Measurements from ENCODE around the gene AMDHD1. TPM values are rescaled to one million over a fixed set of nuclear protein-coding genes. Genes with fewer than 3 reads are reported as not detected.
"Not testable (repeated sequence)": the region's sequence is repeated elsewhere in the genome, so short reads cannot be mapped to it uniquely, and the experiment has no call there.

AMDHD1 gene
- total RNA-seq, 2 donors from 2014 or later = 0.34 to 0.82 TPM

DNA sequence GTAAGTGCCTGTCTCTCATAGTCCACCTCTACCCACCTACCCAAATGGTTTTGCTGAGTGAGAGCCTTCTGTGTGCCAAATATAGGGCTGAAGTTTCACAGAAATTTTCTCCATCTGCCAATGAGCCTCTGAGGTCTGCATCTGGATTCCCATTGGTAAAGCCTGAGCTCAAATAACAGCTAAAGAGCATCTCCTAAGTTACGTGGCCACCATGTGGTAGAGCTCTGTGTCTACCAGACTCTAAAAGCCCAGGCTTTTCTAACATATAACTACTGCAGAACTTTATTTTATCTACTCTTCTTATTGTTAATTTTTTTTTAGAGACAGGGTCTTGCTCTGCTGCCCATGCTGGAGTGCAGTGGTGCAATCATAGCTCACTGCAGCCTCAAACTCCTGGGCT lies 16.0 kb downstream of the AMDHD1 start:
- DNase-seq (no peak), ATAC-seq (no peak)
- intact Hi-C loops (cut with DNase I) = no loop called here

DNA sequence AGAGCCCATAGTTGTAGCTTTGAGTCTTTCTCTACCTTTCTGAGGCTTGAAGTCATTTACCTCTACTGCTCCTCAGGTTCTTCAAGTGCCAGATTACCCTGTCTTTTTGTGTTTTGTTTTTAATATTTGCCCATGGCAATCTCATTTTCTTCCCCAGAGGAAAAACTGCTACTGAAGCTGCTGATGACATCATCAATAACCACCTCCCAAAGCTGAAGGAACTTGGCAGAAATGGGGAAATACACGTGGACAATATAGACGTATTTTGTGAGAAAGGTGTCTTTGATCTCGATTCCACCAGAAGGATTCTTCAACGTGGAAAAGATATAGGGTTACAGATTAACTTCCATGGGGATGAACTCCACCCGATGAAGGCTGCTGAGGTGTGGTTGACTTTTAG lies 17.1 kb downstream of the AMDHD1 start:
- intact Hi-C loops (cut with DNase I) = no loop called here
- ATAC-seq = no peak
- no peak for DNase-seq

GRCh38 chr12:95962222-95962621 lies 19.1 kb downstream of the AMDHD1 start:
- intact Hi-C loops (cut with DNase I) = no loop called here
- ATAC-seq = no peak

GRCh38 chr12:95963096-95963495 lies 20.0 kb downstream of the AMDHD1 start:
- no peak for ATAC-seq
- DNase-seq = no peak
- intact Hi-C loops (cut with DNase I) = no loop called here

More at GRCh38 chr12:95962222-95962621, 19.1 kb downstream of the AMDHD1 start:
- DNase-seq = no peak

DNA sequence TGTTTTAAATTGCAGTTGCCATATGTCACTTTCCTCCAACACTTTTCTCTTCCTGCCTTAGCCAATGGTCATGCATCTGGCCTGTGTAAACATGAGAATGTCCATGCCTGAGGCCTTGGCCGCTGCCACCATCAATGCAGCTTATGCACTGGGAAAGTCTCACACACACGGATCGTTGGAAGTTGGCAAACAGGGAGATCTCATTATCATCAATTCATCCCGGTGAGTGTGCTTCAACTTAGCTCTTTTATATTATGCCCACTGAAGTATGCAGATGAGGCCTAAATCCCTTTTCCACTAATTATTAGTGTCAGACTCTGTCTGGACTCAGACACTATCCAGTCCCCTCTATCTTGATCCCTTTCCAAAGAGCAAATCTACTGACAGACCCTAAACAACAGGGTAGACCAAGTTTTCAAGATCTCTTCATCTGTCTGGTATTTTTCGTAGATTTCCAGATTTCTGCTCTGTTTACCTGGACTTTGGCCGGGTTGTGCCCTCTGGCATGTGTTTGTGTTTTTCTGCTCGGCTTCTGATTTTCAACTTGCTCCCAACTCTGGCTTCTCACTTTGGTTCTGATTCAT lies 23.2 kb downstream of the AMDHD1 start:
- no peak for DNase-seq

DNA sequence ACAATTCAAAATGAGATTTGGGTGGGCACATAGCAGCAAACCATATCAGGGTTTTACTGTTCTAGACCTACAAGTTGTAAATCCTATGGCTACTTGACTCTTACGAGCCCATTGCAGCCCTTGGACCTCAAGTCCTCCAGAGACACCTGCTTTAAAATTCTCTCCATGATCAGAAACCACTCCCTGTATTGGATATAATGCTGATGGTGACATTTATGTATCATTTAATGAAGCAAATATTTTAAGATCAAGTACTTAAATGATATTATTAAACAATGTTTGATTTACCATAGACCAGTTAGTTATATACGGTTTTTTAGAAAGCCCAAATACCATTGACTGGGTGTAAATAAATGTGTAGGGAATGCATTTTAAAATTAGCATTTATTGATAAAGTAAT lies 24.2 kb downstream of the AMDHD1 start:
- intact Hi-C loops (cut with DNase I) = no loop called here
- no peak for ATAC-seq
- DNase-seq = no peak

More for the DNA sequence above, 23.2 kb downstream of the AMDHD1 start:
- no peak for ATAC-seq
- intact Hi-C loops (cut with DNase I) = no loop called here

GRCh38 chr12:95969116-95969515 lies 26.0 kb downstream of the AMDHD1 start:
- ATAC-seq; intact Hi-C loops (cut with DNase I); DNase-seq: not testable (repeated sequence)

GRCh38 chr12:95970905-95971304 lies 27.8 kb downstream of the AMDHD1 start:
- intact Hi-C loops (cut with DNase I) = no loop called here
- DNase-seq = no peak
- ATAC-seq = no peak

DNA sequence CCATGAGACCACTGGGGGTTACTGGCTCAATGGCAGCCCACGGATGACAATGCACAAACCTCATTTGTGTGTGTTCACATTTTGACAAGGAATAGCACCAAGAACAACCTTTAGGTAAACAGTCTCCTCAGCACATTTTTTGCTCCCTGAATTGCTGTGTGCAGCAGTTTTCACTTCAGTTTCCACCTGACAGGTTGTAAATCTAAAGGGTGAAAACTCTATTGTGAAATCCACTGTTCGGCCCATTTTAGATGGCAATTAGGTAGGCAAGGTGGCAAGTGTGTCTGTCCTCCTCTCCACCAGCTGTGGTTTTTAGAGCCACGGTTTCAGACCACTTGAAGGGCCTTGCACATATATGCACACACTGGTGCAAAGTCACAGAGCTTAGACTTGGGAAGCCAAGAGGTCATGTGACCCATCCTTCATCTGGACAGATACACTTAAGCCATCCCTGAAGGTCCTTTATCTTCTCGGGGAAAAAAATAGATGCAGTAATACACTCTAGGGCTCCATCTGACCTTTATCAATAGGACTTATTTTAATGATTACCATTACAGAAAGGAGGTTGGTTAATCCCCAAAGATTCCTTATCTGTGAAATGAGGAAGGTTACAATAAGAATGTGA lies 29.8 kb downstream of the AMDHD1 start:
- DNase-seq = no peak
- intact Hi-C loops (cut with DNase I) = no loop called here
- ATAC-seq = no peak

- intact Hi-C loops (cut with DNase I) = no loop called here
- ATAC-seq (no peak), DNase-seq (no peak)
These were observed 31.2 kb downstream of the AMDHD1 start for GRCh38 chr12:95974358-95974757.

- DNase-seq (no peak), ATAC-seq (no peak)
- intact Hi-C loops (cut with DNase I) = no loop called here
These were observed 32.4 kb downstream of the AMDHD1 start for GRCh38 chr12:95975491-95975890.

DNA sequence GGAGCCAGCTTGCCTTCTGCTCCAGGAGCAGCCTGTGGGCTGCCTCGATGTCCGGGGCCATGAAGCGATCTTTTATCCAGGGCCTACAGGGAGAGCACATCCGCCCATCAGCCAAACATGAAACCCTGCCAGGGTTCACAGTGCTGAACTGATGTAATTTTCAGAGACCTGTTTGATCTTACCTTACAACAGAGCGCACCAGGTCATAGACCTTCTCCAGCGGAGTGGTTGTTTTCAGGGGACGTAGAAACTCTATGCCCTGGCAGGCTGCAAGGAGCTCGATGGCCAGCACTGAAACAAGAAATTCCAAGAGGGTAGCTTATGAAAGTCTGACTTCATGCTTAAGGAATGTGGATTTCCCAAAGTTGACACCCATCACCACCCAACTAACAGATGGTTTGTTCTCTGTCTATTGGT lies 33.3 kb downstream of the AMDHD1 start:
- intact Hi-C loops (cut with DNase I) = no loop called here
- ATAC-seq = no peak
- DNase-seq = no peak

DNA sequence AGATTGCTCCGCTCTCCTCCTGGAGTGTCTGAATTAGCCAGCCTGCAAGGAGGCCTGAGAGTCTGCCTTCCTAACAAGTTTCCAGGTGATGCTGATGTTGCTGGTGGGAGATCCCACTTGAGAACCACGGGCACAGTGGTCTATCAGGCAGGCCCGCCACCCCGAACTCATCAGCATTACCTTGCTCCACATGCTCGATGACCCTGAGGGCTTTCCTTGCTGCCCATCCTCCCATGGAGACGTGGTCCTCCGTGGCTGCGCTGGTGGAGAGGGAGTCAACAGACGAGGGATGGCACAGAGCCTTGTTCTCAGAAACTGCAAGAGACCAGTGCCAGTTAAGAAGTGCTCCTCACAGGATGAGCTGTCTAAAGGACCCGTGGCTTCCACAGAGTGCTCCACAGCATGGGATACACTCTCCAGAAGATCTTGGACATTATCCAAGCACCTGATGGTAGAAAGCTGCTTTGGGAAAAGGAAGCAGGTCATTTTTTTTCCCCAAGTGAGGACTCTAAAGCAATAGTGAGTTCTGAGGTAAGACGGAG lies 34.7 kb downstream of the AMDHD1 start:
- DNase-seq (no peak), ATAC-seq (no peak)
- intact Hi-C loops (cut with DNase I) = no loop called here

- intact Hi-C loops (cut with DNase I) = no loop called here
- DNase-seq = no peak
- ATAC-seq = no peak
These were observed 35.2 kb downstream of the AMDHD1 start for GRCh38 chr12:95978351-95978750.

DNA sequence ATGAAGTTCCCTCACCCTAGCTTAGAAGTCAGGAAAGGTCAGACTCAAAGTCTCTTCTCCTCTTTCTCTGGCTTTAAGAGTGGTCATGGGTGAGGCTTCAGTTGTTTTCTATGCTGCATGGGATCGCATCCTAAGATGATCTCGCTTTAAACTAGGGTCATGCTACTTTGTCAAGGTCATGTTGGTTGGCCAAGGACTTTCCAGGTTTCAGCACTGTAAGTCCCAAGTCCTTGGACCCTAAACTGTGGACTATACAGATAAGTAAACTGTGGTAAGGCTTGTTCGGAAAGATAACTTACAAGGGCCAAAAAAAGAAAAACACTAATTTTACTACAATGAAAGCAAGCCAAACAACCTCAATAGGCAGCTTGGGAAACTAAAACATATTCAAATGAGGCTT lies 35.6 kb downstream of the AMDHD1 start:
- ATAC-seq (no peak), DNase-seq (no peak)
- intact Hi-C loops (cut with DNase I) = no loop called here

GRCh38 chr12:95980437-95980836 lies 37.3 kb downstream of the AMDHD1 start:
- ATAC-seq = no peak
- no peak for DNase-seq
- intact Hi-C loops (cut with DNase I) = no loop called here

DNA sequence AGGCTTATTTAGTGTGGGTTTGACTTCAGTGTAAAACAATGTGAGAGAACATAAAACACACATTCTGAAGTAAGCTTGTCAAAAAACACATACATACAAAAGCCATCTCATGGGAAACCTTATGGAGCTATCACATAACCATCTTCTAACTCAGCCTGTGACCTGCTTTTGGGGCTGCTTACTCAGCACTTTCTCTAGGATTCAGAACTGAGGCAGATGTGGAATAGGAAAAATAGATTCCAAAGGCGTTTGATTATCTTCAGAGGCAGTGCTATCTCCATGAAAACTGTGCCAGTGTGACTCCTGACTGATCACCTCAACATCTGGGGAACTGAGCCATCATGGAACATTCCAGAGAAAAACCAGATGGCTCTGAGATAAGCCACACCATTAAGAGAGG lies 39.5 kb downstream of the AMDHD1 start:
- ATAC-seq = no peak
- intact Hi-C loops (cut with DNase I) = no loop called here
- DNase-seq = no peak

DNA sequence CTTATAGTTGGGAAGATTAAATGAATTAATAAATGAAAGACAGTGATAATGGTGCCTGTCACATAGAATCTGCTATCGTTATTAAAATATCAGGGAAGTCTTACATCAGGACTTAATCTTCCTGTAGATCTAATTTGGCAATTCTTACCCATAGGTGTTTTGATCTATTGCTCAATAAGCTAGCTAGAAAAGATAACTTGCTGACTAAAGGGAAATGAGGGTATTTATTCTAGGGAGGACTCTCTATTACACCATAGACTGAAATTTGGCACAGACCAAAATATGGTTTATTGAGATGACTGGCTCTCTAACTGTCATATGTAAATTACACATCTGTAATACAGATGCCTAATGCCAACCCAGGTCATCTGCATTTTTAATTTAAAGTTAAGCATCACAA lies 41.6 kb downstream of the AMDHD1 start:
- intact Hi-C loops (cut with DNase I) = no loop called here

GRCh38 chr12:95986635-95987570 lies 43.8 kb downstream of the AMDHD1 start:
- DNase-seq (no peak), ATAC-seq (no peak)
- intact Hi-C loops (cut with DNase I) = no loop called here

More for the DNA sequence above, 41.6 kb downstream of the AMDHD1 start:
- ATAC-seq = no peak
- DNase-seq = no peak
